GM12878 (cell line): Measurements from ENCODE around the gene LANCL2. TPM values are rescaled to one million over a fixed set of nuclear protein-coding genes. Genes with fewer than 3 reads are reported as not detected.

Source experiments
- ATAC-seq: fragments of 200-7000 bp; cut with Tn5 transposase; 3 replicates; pipeline ENCODE4 v1.9.1; 2020; ENCODE audit warnings: mild to moderate bottlenecking, moderate library complexity
- BruUV-seq: library from RNA; stranded (reverse); fragments of 400-500 nt; replicated peaks from 2 replicates; lab custom pipeline; 2021; lab: Mats Ljungman, UMichigan
- CTCF ChIA-PET: fragments of 300-600 bp; sonication (Branson Sonifier 250); formaldehyde crosslinking; extraction: SDS; loops from one replicate; lab custom pipeline; 2021; ENCODE audit warnings: inconsistent platforms; lab: Yijun Ruan, JAX
- POLR2A ChIA-PET: fragments of 350-600 bp; formaldehyde crosslinking; extraction: SDS; loops from one replicate; lab custom pipeline; 2021; ENCODE audit warnings: inconsistent platforms; lab: Charles Lee
- RAD21 ChIA-PET: fragments of 300-600 bp; sonication (Branson Sonifier 250); formaldehyde crosslinking; loops from one replicate; lab custom pipeline; 2023; ENCODE audit warnings: antibody characterized with exemption; ENCODE audit not compliant: unreplicated experiment; lab: Charles Lee
- SMC1A ChIA-PET: fragments of 300-600 bp; sonication (Branson Sonifier 250); formaldehyde crosslinking; loops from one replicate; lab custom pipeline; 2023; ENCODE audit not compliant: unreplicated experiment, uncharacterized antibody; lab: Charles Lee
- DNase-seq: peaks from one replicate; pipeline ENCODE4 v3.0.0-alpha.2; 2011; ENCODE audit warnings: low read depth, low spot score
- FAIRE-seq: peaks from 3 replicates; lab custom pipeline; 2011; peaks lifted over from hg19 to GRCh38; lab: Jason Lieb, UNC
- H2AFZ ChIP-seq: 2 replicates; pipeline ENCODE4 v1.6.0; 2011; ENCODE audit warnings: low read depth, low read length, control low read depth; ENCODE audit not compliant: control insufficient read depth
- H3K27ac ChIP-seq: 2 replicates; pipeline ENCODE4 v1.5.1; 2011; ENCODE audit warnings: control low read depth; ENCODE audit not compliant: control insufficient read depth, insufficient read depth
- H3K27me3 ChIP-seq, 2 experiments: replicated peaks in 1 of 2; 2 replicates each; pipeline versions ENCODE4 v1.6.0 to v1.6.1; 2011; ENCODE audit warnings: low read length in 1 of 2; ENCODE audit not compliant: control insufficient read depth in 2 of 2, insufficient read depth in 2 of 2
- H3K36me3 ChIP-seq, 2 experiments: 2 replicates each; pipeline ENCODE4 v1.5.1; 2011; ENCODE audit warnings: low read length in 1 of 2; ENCODE audit not compliant: control insufficient read depth in 2 of 2, insufficient read depth in 2 of 2
- H3K4me1 ChIP-seq: 2 replicates; pipeline ENCODE4 v1.6.1; 2011; ENCODE audit warnings: mild to moderate bottlenecking, low read length, moderate library complexity, mixed read lengths; ENCODE audit not compliant: control insufficient read depth, insufficient read depth
- H3K4me2 ChIP-seq: 2 replicates; pipeline ENCODE4 v1.6.0; 2011; ENCODE audit warnings: control low read depth; ENCODE audit not compliant: control insufficient read depth, insufficient read depth
- H3K4me3 ChIP-seq: fragments of 200-600 bp; sonication (generic); 2 replicates; pipeline ENCODE4 v1.5.1; 2016
- H3K79me2 ChIP-seq: 2 replicates; pipeline ENCODE4 v1.6.0; 2011; ENCODE audit warnings: low read length; ENCODE audit not compliant: control insufficient read depth, insufficient read depth
- H3K9ac ChIP-seq: 2 replicates; pipeline ENCODE4 v1.8.0; 2011; ENCODE audit warnings: low read length, control low read depth, mixed read lengths; ENCODE audit not compliant: control insufficient read depth, insufficient read depth
- H3K9me3 ChIP-seq: replicated peaks from 3 replicates; pipeline ENCODE4 v1.5.1; 2011; ENCODE audit warnings: mild to moderate bottlenecking, low read length; ENCODE audit not compliant: control insufficient read depth, insufficient read depth
- H4K20me1 ChIP-seq: 2 replicates; pipeline ENCODE4 v1.6.0; 2011; ENCODE audit not compliant: control insufficient read depth, insufficient read depth
- BCL11A ChIP-seq: IDR thresholded peaks from 2 replicates; pipeline ENCODE4 v1.6.1; 2011; ENCODE audit warnings: low read depth, low read length
- EED ChIP-seq: sonication (generic); IDR thresholded peaks from 2 replicates; pipeline ENCODE4 v1.6.1; 2016; ENCODE audit warnings: antibody characterized with exemption, low read depth
- ELK1 ChIP-seq: IDR thresholded peaks from 2 replicates; pipeline ENCODE4 v1.6.1; 2012; ENCODE audit warnings: low read depth, low read length, improper control_type of control experiment
- FOS ChIP-seq: IDR thresholded peaks from 3 replicates; pipeline ENCODE4 v1.6.1; 2011; ENCODE audit warnings: borderline replicate concordance; ENCODE audit not compliant: insufficient read length; ENCODE audit errors: extremely low read depth
- FOXK2 ChIP-seq: fragments of 450-650 bp; IDR thresholded peaks from 2 replicates; pipeline ENCODE4 v1.6.1; 2017; ENCODE audit warnings: mild to moderate bottlenecking, moderate library complexity
- FOXM1 ChIP-seq: IDR thresholded peaks from 2 replicates; pipeline ENCODE4 v1.6.1; 2012; ENCODE audit warnings: low read depth, mild to moderate bottlenecking, inconsistent platforms, low read length, moderate library complexity
- IKZF1 ChIP-seq: fragments of 450-650 bp; conservative IDR thresholded peaks from 2 replicates; pipeline ENCODE4 v1.6.1; 2017; ENCODE audit warnings: antibody characterized with exemption, mild to moderate bottlenecking
- MEF2A ChIP-seq: IDR thresholded peaks from 2 replicates; pipeline ENCODE4 v1.6.1; 2011; ENCODE audit warnings: low read depth, mild to moderate bottlenecking, low read length, moderate library complexity; ENCODE audit not compliant: insufficient read depth
- RB1 ChIP-seq: fragments of 450-650 bp; formaldehyde crosslinking; IDR thresholded peaks from 2 replicates; pipeline ENCODE4 v1.6.1; 2017; ENCODE audit warnings: mild to moderate bottlenecking, borderline replicate concordance
- SMAD1 ChIP-seq: fragments of 450-650 bp; IDR thresholded peaks from 2 replicates; pipeline ENCODE4 v1.6.1; 2018; ENCODE audit warnings: mild to moderate bottlenecking, low read depth; ENCODE audit not compliant: partially characterized antibody
- TAF1 ChIP-seq: IDR thresholded peaks from 2 replicates; pipeline ENCODE4 v1.6.1; 2011; ENCODE audit warnings: mild to moderate bottlenecking, low read depth, low read length, borderline replicate concordance
- TBL1XR1 ChIP-seq: IDR thresholded peaks from 2 replicates; pipeline ENCODE4 v1.6.1; 2012; ENCODE audit warnings: low read depth, low read length, improper control_type of control experiment
- USF1 ChIP-seq: IDR thresholded peaks from 2 replicates; pipeline ENCODE4 v1.6.1; 2011; ENCODE audit warnings: borderline replicate concordance, low read depth, mild to moderate bottlenecking, moderate library complexity, mixed read lengths, low read length; ENCODE audit not compliant: insufficient read depth; ENCODE audit errors: extremely low read length
- ZNF274 ChIP-seq: IDR thresholded peaks from one replicate; pipeline ENCODE4 v1.8.0; 2011; ENCODE audit not compliant: insufficient read length, insufficient read depth
- ZSCAN29 ChIP-seq: fragments of 450-650 bp; IDR thresholded peaks from 2 replicates; pipeline ENCODE4 v1.6.1; 2017; ENCODE audit warnings: mild to moderate bottlenecking, moderate library complexity
- WGBS: methylation state at CpG from one replicate; pipeline ENCODE4 v1.1.6; 2016; ENCODE audit warnings: low lambda C conversion rate; ENCODE audit not compliant: insufficient replicate concordance, insufficient coverage; ENCODE audit errors: missing lambda C conversion rate; 5-methylcytosine and 5-hydroxymethylcytosine counted together
- in situ Hi-C: fragments of 300-500 bp; cut with MboI; formaldehyde crosslinking; loops from 9 replicates; pipeline ENCODE4 v1.14.3; 2018; ENCODE audit warnings: mixed read lengths
- intact Hi-C: fragments of 100-400 bp; cut with micrococcal nuclease; formaldehyde crosslinking; loops from one replicate; pipeline ENCODE4 v1.14.2; 2022; ENCODE audit not compliant: unreplicated experiment
- polyA plus RNA-seq, 11 experiments: library from polyadenylated mRNA; depleted of rRNA in 4 of 11; unstranded in 6 of 11; stranded (reverse) in 5 of 11; fragments of >200 nt; fragmentation: Nextera tagmentation in 4 of 11; fragmentation: Illumina TruSeq in 1 of 11; extraction: Ambion mirVana in 4 of 11; extraction: Trizol in 1 of 11; gene quantifications; 1 replicate in 1 of 11; 2 replicates in 10 of 11; pipeline versions ENCODE4 v1.2.1 to v1.2.3, GENCODE V29; 2011 to 2016; ENCODE audit warnings: inconsistent platforms in 2 of 11, missing spikeins in 2 of 11, low read depth in 1 of 11
- total RNA-seq, 4 experiments: library from RNA; depleted of rRNA in 3 of 4; stranded (reverse); fragments of >200 nt in 3 of 4; fragmentation: Illumina TruSeq in 1 of 4; extraction: Trizol in 1 of 4; gene quantifications; 2 replicates each; pipeline versions ENCODE4 v1.2.1 to v1.2.3, GENCODE V29; 2013 to 2021

Gene LANCL2
- total and polyA plus RNA-seq, 10 of the 15 experiments (the other 5 are each of a cell fraction or from before 2014, with no cell fraction given), result 8.1 to 28.6 (median 16.4) TPM

GRCh38 chr7:55441002-55441401 lies 75.9 kb downstream of the LANCL2 start:
- intact Hi-C loops, result no loop called here
- Histone ChIP-seq H3K9me3 (no peaks in the 10 kb centered on the region), H2AFZ (no peak overlapping the region), H3K36me3 (no peaks in the 10 kb centered on the region), H3K4me1 (no peaks in the 10 kb centered on the region), H3K9ac (no peak overlapping the region), H3K27ac (no peak overlapping the region), H3K27me3 (no peaks in the 10 kb centered on the region), H4K20me1 (no peaks in the 10 kb centered on the region), H3K79me2 (no peaks in the 10 kb centered on the region), H3K4me3 (no peak overlapping the region), H3K4me2 (no peak overlapping the region)
- ChIA-PET RAD21 (no interaction called here), CTCF (no interaction called here), POLR2A (no interaction called here), SMC1A (no interaction called here)
- no peak for FAIRE-seq
- ATAC-seq, result no peak
- whole genome bisulfite sequencing, result 97% methylated on average over 5 of the region's 5 CpGs
- DNase-seq, result no peak
- BruUV-seq, result no TSS peak
- no peak for TF ChIP-seq ZSCAN29
- in situ Hi-C loops, result no loop called here

- CTCF ChIA-PET, result interaction anchor here (1.1 to 1.3 kb wide), 3 partner anchors 9 to 27 kb away, joined by 4 to 5 read pairs (median 4); no protein-coding TSS in a partner anchor
- no peak overlapping the region for H3K4me2 ChIP-seq
Observed at GRCh38 chr7:55441774-55442522, 76.8 kb downstream of the LANCL2 start.

More at GRCh38 chr7:55441774-55442522, 76.8 kb downstream of the LANCL2 start:
- no peaks in the 10 kb centered on the region for H3K36me3 ChIP-seq
- H3K4me3 ChIP-seq, result no peak overlapping the region
- H3K4me1 ChIP-seq, result no peaks in the 10 kb centered on the region
- no peak overlapping the region for H3K27ac ChIP-seq
- ChIA-PET SMC1A (no interaction called here), POLR2A (no interaction called here), RAD21 (interaction anchor here (0.9 kb wide), 1 partner anchor 8 kb away, joined by 3 read pairs; no protein-coding TSS in a partner anchor)
- no peaks in the 10 kb centered on the region for H4K20me1 ChIP-seq
- no TSS peak for BruUV-seq
- TF ChIP-seq ELK1 (no peak), BCL11A (no peak), EED (no peak), ZNF274 (no peak), SMAD1 (no peak), IKZF1 (no peak), FOXK2 (no peak), FOXM1 (no peak), RB1 (no peak), USF1 (no peak), FOS (no peak), TBL1XR1 (no peak), TAF1 (no peak), MEF2A (no peak)
- ATAC-seq, result no peak
- in situ Hi-C loops, result no loop called here
- no peak overlapping the region for H2AFZ ChIP-seq
- DNase-seq, result no peak
- FAIRE-seq, result no peak
- H3K9me3 ChIP-seq, result no peaks in the 10 kb centered on the region
- H3K9ac ChIP-seq, result no peak overlapping the region
- no peaks in the 10 kb centered on the region for H3K79me2 ChIP-seq
- WGBS, result 90% methylated on average over 7 of the region's 7 CpGs
- intact Hi-C loops, result no loop called here
- H3K27me3 ChIP-seq, result no peaks in the 10 kb centered on the region
